ENCODE measurements around the gene HPSE2. TPM values are rescaled to one million over a fixed set of nuclear protein-coding genes. Genes with fewer than 3 reads are reported as not detected.
"Not testable (repeated sequence)": the region's sequence is repeated elsewhere in the genome, so short reads cannot be mapped to it uniquely, and the experiment has no call there.

HPSE2 gene
- total RNA-seq, 2 donors from 2014 or later = 2.4 to 4.7 TPM

- H3K4me1 ChIP-seq (replicated peaks) = no peaks in the 10 kb centered on the region
- H3K9me3 ChIP-seq = no peaks in the 10 kb centered on the region
- H3K36me3 ChIP-seq = no peaks in the 10 kb centered on the region
- no peak overlapping the region for H3K4me3 ChIP-seq
- TF ChIP-seq, protein P1, sequence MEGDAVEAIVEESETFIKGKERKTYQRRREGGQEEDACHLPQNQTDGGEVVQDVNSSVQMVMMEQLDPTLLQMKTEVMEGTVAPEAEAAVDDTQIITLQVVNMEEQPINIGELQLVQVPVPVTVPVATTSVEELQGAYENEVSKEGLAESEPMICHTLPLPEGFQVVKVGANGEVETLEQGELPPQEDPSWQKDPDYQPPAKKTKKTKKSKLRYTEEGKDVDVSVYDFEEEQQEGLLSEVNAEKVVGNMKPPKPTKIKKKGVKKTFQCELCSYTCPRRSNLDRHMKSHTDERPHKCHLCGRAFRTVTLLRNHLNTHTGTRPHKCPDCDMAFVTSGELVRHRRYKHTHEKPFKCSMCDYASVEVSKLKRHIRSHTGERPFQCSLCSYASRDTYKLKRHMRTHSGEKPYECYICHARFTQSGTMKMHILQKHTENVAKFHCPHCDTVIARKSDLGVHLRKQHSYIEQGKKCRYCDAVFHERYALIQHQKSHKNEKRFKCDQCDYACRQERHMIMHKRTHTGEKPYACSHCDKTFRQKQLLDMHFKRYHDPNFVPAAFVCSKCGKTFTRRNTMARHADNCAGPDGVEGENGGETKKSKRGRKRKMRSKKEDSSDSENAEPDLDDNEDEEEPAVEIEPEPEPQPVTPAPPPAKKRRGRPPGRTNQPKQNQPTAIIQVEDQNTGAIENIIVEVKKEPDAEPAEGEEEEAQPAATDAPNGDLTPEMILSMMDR (IDR thresholded peaks at IDR 0.05) = no peak
- TF ChIP-seq POLR2A (IDR thresholded peaks at IDR 0.05) (no peak), POLR2AphosphoS5 (IDR thresholded peaks at IDR 0.05) (no peak)
- intact Hi-C loops (cut with DNase I) = no loop called here
- H3K27me3 ChIP-seq (replicated peaks; ENCODE audit: insufficient read depth) = no peaks in the 10 kb centered on the region
- 93% methylated on average over 1 of the region's 1 CpG for WGBS
- H3K27ac ChIP-seq = no peak overlapping the region
- DNase-seq (ENCODE audit: low spot score) = no peak
Observed at GRCh38 chr10:99004738-99005137, 230.9 kb downstream of the HPSE2 start.

GRCh38 chr10:99002392-99002791, 233.3 kb downstream of the HPSE2 start:
- WGBS = 97% methylated on average over 1 of the region's 1 CpG

DNA sequence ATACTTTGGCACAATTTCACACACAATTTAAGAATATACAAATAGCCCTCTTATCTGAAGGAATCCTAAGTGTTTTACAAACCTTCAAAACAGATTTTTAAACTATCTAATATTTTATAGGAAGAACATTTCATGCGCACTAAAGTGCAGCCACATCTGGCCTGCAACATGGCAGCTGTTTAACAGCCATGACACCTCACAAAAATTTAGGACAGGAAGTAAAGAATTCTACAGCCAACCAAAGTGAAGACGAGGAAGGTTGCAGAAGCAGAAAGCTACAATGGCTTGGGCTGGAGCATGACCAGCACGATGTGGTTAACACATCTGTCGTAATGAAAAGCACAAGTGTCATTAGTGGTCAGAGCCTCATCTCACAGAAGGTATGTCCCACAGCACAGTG, 238.1 kb downstream of the HPSE2 start:
- H3K4me3 ChIP-seq = no peak overlapping the region
- H3K36me3 ChIP-seq = no peaks in the 10 kb centered on the region
- TF ChIP-seq, protein P1 (IDR thresholded peaks at IDR 0.05) = no peak
- no peak for TF ChIP-seq POLR2A (IDR thresholded peaks at IDR 0.05)
- no peak for TF ChIP-seq POLR2AphosphoS5 (IDR thresholded peaks at IDR 0.05)
- 57% methylated on average over 4 of the region's 4 CpGs for WGBS
- intact Hi-C loops (cut with DNase I) = no loop called here
- H3K27ac ChIP-seq = no peak overlapping the region
- no peaks in the 10 kb centered on the region for H3K27me3 ChIP-seq (replicated peaks; ENCODE audit: insufficient read depth)
- no peaks in the 10 kb centered on the region for H3K4me1 ChIP-seq (replicated peaks)
- no peak for DNase-seq (ENCODE audit: low spot score)
- no peaks in the 10 kb centered on the region for H3K9me3 ChIP-seq

More at GRCh38 chr10:99002392-99002791, 233.3 kb downstream of the HPSE2 start:
- no peak for DNase-seq (ENCODE audit: low spot score)
- intact Hi-C loops (cut with DNase I) = no loop called here
- TF ChIP-seq, protein P1 (IDR thresholded peaks at IDR 0.05) = no peak
- no peak for TF ChIP-seq POLR2AphosphoS5 (IDR thresholded peaks at IDR 0.05)
- no peak for TF ChIP-seq POLR2A (IDR thresholded peaks at IDR 0.05)
- Histone ChIP-seq H3K36me3 (no peaks in the 10 kb centered on the region), H3K4me1 (replicated peaks) (no peaks in the 10 kb centered on the region), H3K27ac (no peak overlapping the region), H3K4me3 (no peak overlapping the region), H3K27me3 (replicated peaks; ENCODE audit: insufficient read depth) (no peaks in the 10 kb centered on the region), H3K9me3 (no peaks in the 10 kb centered on the region)

DNA sequence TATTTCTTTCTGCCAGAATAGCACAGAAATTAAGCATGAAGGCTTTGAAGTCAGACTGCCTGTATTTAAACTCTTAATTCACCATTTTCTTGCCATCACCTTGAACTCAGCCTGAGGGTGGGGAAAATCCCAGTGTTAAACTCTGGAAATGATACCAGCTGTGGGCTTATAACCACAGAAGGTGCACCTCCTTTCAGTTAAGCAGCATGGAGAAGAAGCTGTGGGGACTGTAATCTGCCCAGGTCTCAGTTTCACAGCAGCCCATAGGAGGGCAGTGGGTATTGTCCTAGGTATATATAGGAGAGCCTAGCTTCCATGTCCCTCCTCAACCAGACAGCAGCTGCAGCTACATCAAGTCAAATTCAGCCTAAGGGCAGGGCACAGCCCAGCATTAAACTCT, 241.6 kb downstream of the HPSE2 start:
- Histone ChIP-seq H3K4me3 (no peak overlapping the region), H3K4me1 (replicated peaks) (no peaks in the 10 kb centered on the region), H3K9me3 (no peaks in the 10 kb centered on the region), H3K27me3 (replicated peaks; ENCODE audit: insufficient read depth) (no peaks in the 10 kb centered on the region), H3K36me3 (no peaks in the 10 kb centered on the region), H3K27ac (no peak overlapping the region)
- intact Hi-C loops (cut with DNase I) = no loop called here
- TF ChIP-seq, protein P1 (IDR thresholded peaks at IDR 0.05) = no peak
- TF ChIP-seq POLR2AphosphoS5 (IDR thresholded peaks at IDR 0.05) (no peak), POLR2A (IDR thresholded peaks at IDR 0.05) (no peak)
- no peak for DNase-seq (ENCODE audit: low spot score)

DNA sequence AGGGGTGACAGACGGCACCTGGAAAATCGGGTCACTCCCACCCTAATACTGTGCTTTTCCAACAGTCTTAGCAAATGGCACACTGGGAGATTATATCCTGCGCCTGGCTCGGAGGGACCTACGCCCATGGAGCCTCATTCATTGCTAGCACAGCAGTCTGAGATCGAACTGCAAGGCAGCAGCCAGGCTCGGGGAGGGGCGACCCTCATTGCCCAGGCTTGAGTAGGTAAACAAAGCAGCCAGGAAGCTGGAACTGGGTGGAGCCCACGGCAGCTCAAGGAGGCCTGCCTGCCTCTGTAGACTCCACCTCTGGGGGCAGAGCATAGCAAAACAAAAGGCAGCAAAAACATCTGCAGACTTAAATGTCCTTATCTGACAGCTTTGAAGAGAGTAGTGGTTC, 251.9 kb downstream of the HPSE2 start:
- DNase-seq (ENCODE audit: low spot score); H3K27ac ChIP-seq; intact Hi-C loops (cut with DNase I); H3K36me3 ChIP-seq; H3K4me3 ChIP-seq; H3K9me3 ChIP-seq; H3K27me3 ChIP-seq (replicated peaks; ENCODE audit: insufficient read depth); H3K4me1 ChIP-seq (replicated peaks): not testable (repeated sequence)
- 77% methylated on average over 9 of the region's 9 CpGs for WGBS
